HT1080 (cell line): ENCODE data around the gene UCHL1. TPM values are rescaled to one million over a fixed set of nuclear protein-coding genes. Genes with fewer than 3 reads are reported as not detected.

Experiments used
- DNase-seq: peaks from one replicate; pipeline ENCODE4 v3.0.0-alpha.2; 2015; ENCODE audit warnings: low read depth
- polyA plus RNA-seq, 2 experiments: library from polyadenylated mRNA; depleted of rRNA; stranded (reverse); fragments of >200 nt; gene quantifications; 2 replicates each; pipeline ENCODE4 v1.2.3, GENCODE V29; 2015
- total RNA-seq: library from RNA; depleted of rRNA; stranded (reverse); fragments of >200 nt; shearing (Covaris generic); gene quantifications from 2 replicates; pipeline ENCODE4 v1.2.3, GENCODE V29; 2014; rRNA removed

Gene UCHL1
- not detected in 2 replicates for total RNA-seq
- polyA plus RNA-seq (2015; cell fraction: cytosol; rRNA removed), result 0.24 TPM in 1 of 2 replicates, not detected in the other
- not detected in 2 replicates for polyA plus RNA-seq (2015; cell fraction: nucleus; rRNA removed)

- no peak for DNase-seq
Measured at GRCh38 chr4:41256740-41257256, at the start of gene UCHL1. TSS of gene UCHL1 (plus strand) at chr4:41256928. CDS start at chr4:41256977, 49 bp downstream.

- no peak for DNase-seq
Measured at GRCh38 chr4:41207291-41207831, 49.4 kb upstream of the UCHL1 start.

- DNase-seq, result no peak
Measured at GRCh38 chr4:41209187-41209586, 47.5 kb upstream of the UCHL1 start.

GRCh38 chr4:41209901-41210300 lies 46.8 kb upstream of the UCHL1 start:
- DNase-seq, result no peak

GRCh38 chr4:41211951-41212615 lies 44.6 kb upstream of the UCHL1 start:
- DNase-seq, result no peak

GRCh38 chr4:41212616-41213203 lies 44.0 kb upstream of the UCHL1 start:
- peak; percentile 82 for DNase-seq

- DNase-seq, result no peak
Measured at GRCh38 chr4:41213625-41214135, 43.0 kb upstream of the UCHL1 start.

GRCh38 chr4:41214136-41214824 lies 42.4 kb upstream of the UCHL1 start, which contains the start of gene APBB2:
TSS of gene APBB2 (minus strand) at chr4:41214542. CDS start at chr4:41033254, 181,288 bp downstream.
- peak; percentile 94 for DNase-seq

- DNase-seq, result no peak
Measured at GRCh38 chr4:41214825-41215146, 41.9 kb upstream of the UCHL1 start.

GRCh38 chr4:41215155-41215554 lies 41.6 kb upstream of the UCHL1 start:
- DNase-seq, result no peak

- DNase-seq, result no peak
Measured at GRCh38 chr4:41215969-41216293, 40.8 kb upstream of the UCHL1 start.

GRCh38 chr4:41216294-41217019 lies 40.3 kb upstream of the UCHL1 start:
- peak; percentile 81 for DNase-seq

GRCh38 chr4:41217020-41217333 lies 39.8 kb upstream of the UCHL1 start:
- no peak for DNase-seq

GRCh38 chr4:41217374-41217773 lies 39.4 kb upstream of the UCHL1 start:
- no peak for DNase-seq

- DNase-seq, result no peak
Measured at GRCh38 chr4:41218703-41219102, 38.0 kb upstream of the UCHL1 start.

- DNase-seq, result no peak
Measured at GRCh38 chr4:41219421-41219950, 37.2 kb upstream of the UCHL1 start.

GRCh38 chr4:41221850-41222645 lies 34.7 kb upstream of the UCHL1 start:
- DNase-seq, result no peak

GRCh38 chr4:41227902-41228301 lies 28.8 kb upstream of the UCHL1 start:
- no peak for DNase-seq

- DNase-seq, result peak; percentile 16
Measured at GRCh38 chr4:41232406-41232805, 24.3 kb upstream of the UCHL1 start.

GRCh38 chr4:41232856-41233255 lies 23.9 kb upstream of the UCHL1 start:
- DNase-seq, result no peak
